Esophagus squamous epithelium (tissue), 4 donors: Measurements from ENCODE around the gene SMIM5.

Experiments used
- POLR2A ChIP-seq, 4 donors: fragments of 450-650 bp; IDR thresholded peaks; one replicate each; pipeline ENCODE4 v1.6.1; 2017; ENCODE audit warnings: antibody characterized with exemption in 4 of 4, mild to moderate bottlenecking in 4 of 4, moderate library complexity in 3 of 4
- TF ChIP-seq, protein P1 (sequence below), 6 experiments: fragments of 450-650 bp in 4 of 6; fragments of 200-600 bp in 2 of 6; sonication (generic) in 2 of 6; IDR thresholded peaks; one replicate each; pipeline ENCODE4 v1.5.1; 2016 to 2019; ENCODE audit warnings: antibody characterized with exemption in 6 of 6, mild to moderate bottlenecking in 4 of 6, moderate library complexity in 4 of 6

DNA sequence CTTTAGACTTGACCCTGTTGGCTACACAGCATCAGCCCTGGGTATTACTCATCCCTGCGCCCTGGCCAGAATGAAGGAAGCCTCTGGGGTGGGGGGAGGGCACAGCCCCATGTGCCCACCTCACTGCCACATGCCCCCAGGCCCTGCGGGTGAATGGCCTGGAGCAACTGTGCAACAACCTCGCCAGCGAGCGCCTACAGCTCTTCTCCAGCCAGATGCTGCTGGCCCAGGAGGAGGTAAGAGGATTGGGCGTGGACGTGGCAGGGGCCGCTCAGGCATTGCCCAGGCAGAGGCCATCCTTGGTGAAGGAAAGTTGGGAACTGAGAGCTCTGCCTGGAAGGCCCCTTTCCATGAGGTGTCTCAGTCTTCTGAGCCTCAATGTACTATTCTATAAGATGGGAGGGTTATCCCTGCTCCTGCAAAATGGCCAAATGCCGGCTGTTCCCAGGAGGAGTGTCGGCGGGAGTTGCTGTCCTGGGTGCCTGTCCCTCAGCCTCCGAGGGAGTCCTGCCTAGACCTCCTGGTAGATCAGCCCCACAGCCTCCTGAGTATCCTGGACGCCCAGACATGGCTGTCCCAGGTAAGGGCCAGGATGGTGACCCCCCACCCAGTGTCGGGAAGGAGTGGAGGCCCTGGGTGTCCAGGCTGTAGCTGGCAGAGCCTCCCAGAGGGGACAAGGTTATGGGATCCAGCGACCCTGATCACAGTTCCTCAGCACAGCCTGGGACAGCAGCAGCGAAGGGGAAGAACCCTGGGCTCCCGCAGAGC is 36.7 kb upstream of the SMIM5 start:
- TF ChIP-seq, protein P1, sequence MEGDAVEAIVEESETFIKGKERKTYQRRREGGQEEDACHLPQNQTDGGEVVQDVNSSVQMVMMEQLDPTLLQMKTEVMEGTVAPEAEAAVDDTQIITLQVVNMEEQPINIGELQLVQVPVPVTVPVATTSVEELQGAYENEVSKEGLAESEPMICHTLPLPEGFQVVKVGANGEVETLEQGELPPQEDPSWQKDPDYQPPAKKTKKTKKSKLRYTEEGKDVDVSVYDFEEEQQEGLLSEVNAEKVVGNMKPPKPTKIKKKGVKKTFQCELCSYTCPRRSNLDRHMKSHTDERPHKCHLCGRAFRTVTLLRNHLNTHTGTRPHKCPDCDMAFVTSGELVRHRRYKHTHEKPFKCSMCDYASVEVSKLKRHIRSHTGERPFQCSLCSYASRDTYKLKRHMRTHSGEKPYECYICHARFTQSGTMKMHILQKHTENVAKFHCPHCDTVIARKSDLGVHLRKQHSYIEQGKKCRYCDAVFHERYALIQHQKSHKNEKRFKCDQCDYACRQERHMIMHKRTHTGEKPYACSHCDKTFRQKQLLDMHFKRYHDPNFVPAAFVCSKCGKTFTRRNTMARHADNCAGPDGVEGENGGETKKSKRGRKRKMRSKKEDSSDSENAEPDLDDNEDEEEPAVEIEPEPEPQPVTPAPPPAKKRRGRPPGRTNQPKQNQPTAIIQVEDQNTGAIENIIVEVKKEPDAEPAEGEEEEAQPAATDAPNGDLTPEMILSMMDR (IDR thresholded peaks at IDR 0.05): no peak
- TF ChIP-seq POLR2A (IDR thresholded peaks at IDR 0.05): no peak
